ENCODE data around the gene CCDC117.
A peak's percentile ranks its signal among the peaks of the same experiment; 100 is the strongest.

The CCDC117 gene

GRCh38 chr22:28792491-28793383 lies 20.2 kb downstream of the CCDC117 start:
- H3K9ac ChIP-seq (ENCODE audit: low read depth, low read length) = no peak overlapping the region
- H3K4me3 ChIP-seq (ENCODE audit: low read length) = no peak overlapping the region
- peaks cover 62% of the 10 kb centered on the region for H3K36me3 ChIP-seq (ENCODE audit: insufficient read depth, low read length)

DNA sequence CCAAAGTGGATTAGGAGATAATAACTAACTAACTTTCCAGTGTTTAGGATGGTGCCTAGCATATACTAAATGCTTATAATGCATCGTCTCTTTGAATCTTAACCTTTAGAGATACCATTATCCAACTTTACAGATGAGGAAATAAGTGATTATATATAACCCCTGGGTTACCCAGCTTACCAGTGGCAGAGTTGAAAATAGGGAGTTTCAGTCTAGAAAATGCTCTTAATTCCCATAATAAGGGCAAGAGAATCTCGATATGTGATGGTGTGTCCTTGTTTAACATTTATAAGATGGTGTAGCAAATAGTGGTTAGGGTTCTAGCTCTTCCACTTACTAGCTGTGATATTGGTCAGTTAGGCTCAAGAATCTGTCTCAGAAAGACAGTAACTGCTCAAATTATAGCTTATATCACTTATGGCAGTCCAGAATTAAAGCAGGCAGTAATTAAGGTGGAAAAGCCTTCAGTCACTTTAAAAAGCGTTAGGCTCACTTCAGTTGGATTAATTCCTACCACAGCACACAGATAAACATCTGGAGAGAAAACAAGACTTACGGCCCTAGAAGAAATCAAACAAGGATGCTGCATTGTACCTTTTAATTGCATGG lies 21.6 kb downstream of the CCDC117 start:
- Histone ChIP-seq H3K27ac (ENCODE audit: low read depth, low read length) (no peak overlapping the region), H3K9ac (ENCODE audit: low read depth, low read length) (no peak overlapping the region), H3K4me3 (ENCODE audit: low read length) (no peak overlapping the region), H3K9me3 (ENCODE audit: insufficient read depth, low read depth, low read length) (no peaks in the 10 kb centered on the region; the same call in 1 of the 2 replicates), H3K27me3 (ENCODE audit: insufficient read depth, low read length) (no peaks in the 10 kb centered on the region), H3K36me3 (ENCODE audit: insufficient read depth, low read length) (peaks cover 62% of the 10 kb centered on the region), H3K4me1 (ENCODE audit: insufficient read depth, low read length) (no peaks in the 10 kb centered on the region)
- 97% methylated on average over 2 of the region's 4 CpGs for WGBS

More at GRCh38 chr22:28792491-28793383, 20.2 kb downstream of the CCDC117 start:
- Histone ChIP-seq H3K9me3 (ENCODE audit: insufficient read depth, low read depth, low read length) (no peaks in the 10 kb centered on the region; the same call in 1 of the 2 replicates), H3K27me3 (ENCODE audit: insufficient read depth, low read length) (no peaks in the 10 kb centered on the region), H3K27ac (ENCODE audit: low read depth, low read length) (no peak overlapping the region), H3K4me1 (ENCODE audit: insufficient read depth, low read length) (no peaks in the 10 kb centered on the region)
- 90% methylated on average over 15 of the region's 15 CpGs for WGBS

GRCh38 chr22:28795071-28795693 lies 22.7 kb downstream of the CCDC117 start:
- no peak overlapping the region for H3K9ac ChIP-seq (ENCODE audit: low read depth, low read length)
- no peaks in the 10 kb centered on the region for H3K4me1 ChIP-seq (ENCODE audit: insufficient read depth, low read length)
- H3K9me3 ChIP-seq (ENCODE audit: insufficient read depth, low read depth, low read length) = no peaks in the 10 kb centered on the region; the same call in 1 of the 2 replicates
- H3K4me3 ChIP-seq (ENCODE audit: low read length) = no peak overlapping the region
- peaks cover 60% of the 10 kb centered on the region for H3K36me3 ChIP-seq (ENCODE audit: insufficient read depth, low read length)
- no peaks in the 10 kb centered on the region for H3K27me3 ChIP-seq (ENCODE audit: insufficient read depth, low read length)
- no peak overlapping the region for H3K27ac ChIP-seq (ENCODE audit: low read depth, low read length)
- 89% methylated on average over 6 of the region's 6 CpGs for WGBS

- H3K27me3 ChIP-seq (ENCODE audit: insufficient read depth, low read length) = no peaks in the 10 kb centered on the region
- H3K4me3 ChIP-seq (ENCODE audit: low read length) = no peak overlapping the region
- H3K27ac ChIP-seq (ENCODE audit: low read depth, low read length) = no peak overlapping the region
- no peak overlapping the region for H3K9ac ChIP-seq (ENCODE audit: low read depth, low read length)
- H3K4me1 ChIP-seq (ENCODE audit: insufficient read depth, low read length) = no peaks in the 10 kb centered on the region
- 95% methylated on average over 5 of the region's 5 CpGs for WGBS
- H3K9me3 ChIP-seq (ENCODE audit: insufficient read depth, low read depth, low read length) = no peaks in the 10 kb centered on the region; the same call in 1 of the 2 replicates
- peaks cover 60% of the 10 kb centered on the region for H3K36me3 ChIP-seq (ENCODE audit: insufficient read depth, low read length)
Observed at GRCh38 chr22:28795932-28796856, 23.7 kb downstream of the CCDC117 start.

- peaks cover 8% of the 10 kb centered on the region for H3K4me1 ChIP-seq (ENCODE audit: insufficient read depth, low read length)
- H3K9me3 ChIP-seq (ENCODE audit: insufficient read depth, low read depth, low read length) = no peaks in the 10 kb centered on the region; the same call in 1 of the 2 replicates
- 30% methylated on average over 7 of the region's 7 CpGs for WGBS
- peak overlapping the region; percentile 97 for H3K4me3 ChIP-seq (ENCODE audit: low read length)
- peaks cover 51% of the 10 kb centered on the region for H3K36me3 ChIP-seq (ENCODE audit: insufficient read depth, low read length)
- H3K9ac ChIP-seq (ENCODE audit: low read depth, low read length) = peak overlapping the region; percentile 99
- peak overlapping the region; percentile 92 for H3K27ac ChIP-seq (ENCODE audit: low read depth, low read length)
- no peaks in the 10 kb centered on the region for H3K27me3 ChIP-seq (ENCODE audit: insufficient read depth, low read length)
Observed at GRCh38 chr22:28798810-28799605, 26.5 kb downstream of the CCDC117 start.

DNA sequence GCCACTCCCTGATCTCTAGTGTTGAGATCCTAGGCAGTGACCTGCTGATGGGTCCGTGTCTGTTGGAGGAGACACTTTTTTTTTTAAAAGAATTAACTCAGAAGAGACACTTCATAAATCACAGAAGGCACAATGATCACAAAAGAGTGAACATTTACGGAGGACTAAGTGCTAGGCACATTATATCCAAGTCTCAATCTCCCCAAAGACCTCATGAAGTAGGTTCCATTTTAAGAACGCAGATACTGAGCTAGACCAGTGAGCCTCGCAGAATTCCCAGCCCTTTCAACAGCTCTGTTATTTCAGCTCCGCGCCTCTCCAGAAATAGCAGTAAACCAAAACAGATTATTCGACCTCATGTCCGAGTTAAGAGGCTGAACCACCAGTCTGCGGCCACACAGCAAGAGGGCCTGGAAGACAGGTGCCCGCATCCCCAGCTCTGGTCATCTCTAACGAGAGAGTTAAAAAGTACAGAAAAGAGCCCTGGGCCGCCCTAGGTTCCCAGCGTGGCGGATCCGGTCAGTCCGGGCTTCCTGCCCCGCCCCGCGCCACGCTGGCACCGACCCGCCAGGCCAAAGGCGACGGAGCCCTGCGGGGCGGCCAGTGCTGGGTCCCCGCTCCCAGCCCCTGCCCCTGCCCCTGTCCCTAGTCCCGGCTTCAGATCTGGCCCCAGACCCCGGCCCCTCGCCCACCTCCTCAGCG lies 27.3 kb downstream of the CCDC117 start:
- Histone ChIP-seq H3K4me1 (ENCODE audit: insufficient read depth, low read length) (peaks cover 8% of the 10 kb centered on the region), H3K27me3 (ENCODE audit: insufficient read depth, low read length) (no peaks in the 10 kb centered on the region), H3K36me3 (ENCODE audit: insufficient read depth, low read length) (peaks cover 43% of the 10 kb centered on the region), H3K27ac (ENCODE audit: low read depth, low read length) (peak overlapping the region; percentile 92), H3K4me3 (ENCODE audit: low read length) (peak overlapping the region; percentile 97), H3K9me3 (ENCODE audit: insufficient read depth, low read depth, low read length) (no peaks in the 10 kb centered on the region), H3K9ac (ENCODE audit: low read depth, low read length) (peak overlapping the region; percentile 99)
- WGBS = under 1% methylated on average over 31 of the region's 31 CpGs

GRCh38 chr22:28800308-28801041 lies 28.0 kb downstream of the CCDC117 start, which contains the start of gene XBP1:
Gene XBP1 (minus strand): TSS chr22:28800569.
- no peaks in the 10 kb centered on the region for H3K9me3 ChIP-seq (ENCODE audit: insufficient read depth, low read depth, low read length)
- no peaks in the 10 kb centered on the region for H3K27me3 ChIP-seq (ENCODE audit: insufficient read depth, low read length)
- peaks cover 36% of the 10 kb centered on the region for H3K36me3 ChIP-seq (ENCODE audit: insufficient read depth, low read length)
- H3K4me1 ChIP-seq (ENCODE audit: insufficient read depth, low read length) = peaks cover 8% of the 10 kb centered on the region
- H3K4me3 ChIP-seq (ENCODE audit: low read length) = peak within 1 kb of the TSS; percentile 97
- peak within 1 kb of the TSS; percentile 92 for H3K27ac ChIP-seq (ENCODE audit: low read depth, low read length)
- WGBS = under 1% methylated on average over 78 of the region's 78 CpGs
- peak within 1 kb of the TSS; percentile 99 for H3K9ac ChIP-seq (ENCODE audit: low read depth, low read length)

- no peaks in the 10 kb centered on the region for H3K27me3 ChIP-seq (ENCODE audit: insufficient read depth, low read length)
- peaks cover 20% of the 10 kb centered on the region for H3K36me3 ChIP-seq (ENCODE audit: insufficient read depth, low read length)
- no peaks in the 10 kb centered on the region for H3K9me3 ChIP-seq (ENCODE audit: insufficient read depth, low read depth, low read length)
- no peak overlapping the region for H3K27ac ChIP-seq (ENCODE audit: low read depth, low read length)
- no peak overlapping the region for H3K4me3 ChIP-seq (ENCODE audit: low read length)
- no peak overlapping the region; the same call in 1 of the 2 replicates for H3K9ac ChIP-seq (ENCODE audit: low read depth, low read length)
- 77% methylated on average over 14 of the region's 14 CpGs for WGBS
- peaks cover 8% of the 10 kb centered on the region for H3K4me1 ChIP-seq (ENCODE audit: insufficient read depth, low read length)
Observed at GRCh38 chr22:28801845-28802594, 29.5 kb downstream of the CCDC117 start.
